Central memory CD8-positive, alpha-beta T cell (primary cell): ENCODE measurements around the gene CSNK1G3.

Source experiments
- ATAC-seq: fragments of 150-1000 bp; cut with Tn5 transposase; replicated peaks from 2 replicates; pipeline ENCODE4 v1.10.0; 2022; ENCODE audit warnings: mild to moderate bottlenecking, moderate FRiP score, moderate number of reproducible peaks; ENCODE audit not compliant: poor library complexity, severe bottlenecking; ENCODE audit errors: extremely low read depth
- DNase-seq, 2 donors: peaks; one replicate each; pipeline ENCODE4 v3.0.0; 2021; ENCODE audit warnings: low spot score in 2 of 2
- H3K27ac Mint-ChIP-seq: one replicate; pipeline ENCODE4 v1.8.0; 2022; ENCODE audit warnings: low read depth, mild to moderate bottlenecking, moderate library complexity, mixed read lengths
- H3K27me3 Mint-ChIP-seq: one replicate; pipeline ENCODE4 v1.8.0; 2022; ENCODE audit warnings: mixed read lengths
- H3K36me3 Mint-ChIP-seq: one replicate; pipeline ENCODE4 v1.8.0; 2022; ENCODE audit warnings: mild to moderate bottlenecking, moderate library complexity, mixed read lengths; ENCODE audit not compliant: insufficient read depth
- H3K4me1 Mint-ChIP-seq: one replicate; pipeline ENCODE4 v1.8.0; 2022; ENCODE audit warnings: mixed read lengths
- H3K4me3 Mint-ChIP-seq: one replicate; pipeline ENCODE4 v1.8.0; 2022; ENCODE audit warnings: mild to moderate bottlenecking, moderate library complexity, mixed read lengths
- H3K9me3 Mint-ChIP-seq: one replicate; pipeline ENCODE4 v1.8.0; 2022; ENCODE audit warnings: mixed read lengths

CSNK1G3 gene

GRCh38 chr5:123520677-123521247 lies 8.8 kb downstream of the CSNK1G3 start:
- ATAC-seq (no peak), DNase-seq (no peak)
- H3K27ac Mint-ChIP-seq = no peak overlapping the region
- H3K27me3 Mint-ChIP-seq = no peaks in the 10 kb centered on the region
- peaks cover 9% of the 10 kb centered on the region for H3K36me3 Mint-ChIP-seq
- peaks cover 55% of the 10 kb centered on the region for H3K4me1 Mint-ChIP-seq
- no peaks in the 10 kb centered on the region for H3K9me3 Mint-ChIP-seq
- H3K4me3 Mint-ChIP-seq = no peak overlapping the region

- peaks cover 4% of the 10 kb centered on the region for H3K36me3 Mint-ChIP-seq
- H3K27me3 Mint-ChIP-seq = no peaks in the 10 kb centered on the region
- no peak for DNase-seq
- H3K4me1 Mint-ChIP-seq = peaks cover 58% of the 10 kb centered on the region
- no peak overlapping the region for H3K4me3 Mint-ChIP-seq
- no peak overlapping the region for H3K27ac Mint-ChIP-seq
- H3K9me3 Mint-ChIP-seq = no peaks in the 10 kb centered on the region
- no peak for ATAC-seq
These were observed 12.2 kb downstream of the CSNK1G3 start for GRCh38 chr5:123524146-123524545.

- no peaks in the 10 kb centered on the region for H3K9me3 Mint-ChIP-seq
- H3K27me3 Mint-ChIP-seq = no peaks in the 10 kb centered on the region
- peaks cover 1% of the 10 kb centered on the region for H3K36me3 Mint-ChIP-seq
- DNase-seq (no peak), ATAC-seq (no peak)
- H3K4me3 Mint-ChIP-seq = no peak overlapping the region
- H3K4me1 Mint-ChIP-seq = peaks cover 51% of the 10 kb centered on the region
- no peak overlapping the region for H3K27ac Mint-ChIP-seq
These were observed 15.2 kb downstream of the CSNK1G3 start for GRCh38 chr5:123527190-123527589.

- Mint-ChIP-seq H3K4me3 (no peak overlapping the region), H3K9me3 (no peaks in the 10 kb centered on the region), H3K27ac (no peak overlapping the region), H3K36me3 (peaks cover 1% of the 10 kb centered on the region), H3K4me1 (peaks cover 51% of the 10 kb centered on the region), H3K27me3 (no peaks in the 10 kb centered on the region)
- ATAC-seq (no peak), DNase-seq (no peak)
These were observed 16.1 kb downstream of the CSNK1G3 start for GRCh38 chr5:123528065-123528464.

- DNase-seq = no peak
- Mint-ChIP-seq H3K9me3 (no peaks in the 10 kb centered on the region), H3K27ac (no peak overlapping the region), H3K36me3 (peaks cover 1% of the 10 kb centered on the region), H3K27me3 (no peaks in the 10 kb centered on the region), H3K4me3 (no peak overlapping the region), H3K4me1 (peaks cover 53% of the 10 kb centered on the region)
- no peak for ATAC-seq
These were observed 16.9 kb downstream of the CSNK1G3 start for GRCh38 chr5:123528878-123529277.

GRCh38 chr5:123530728-123531127 lies 18.8 kb downstream of the CSNK1G3 start:
- H3K9me3 Mint-ChIP-seq = no peaks in the 10 kb centered on the region

GRCh38 chr5:123535648-123536047 lies 23.7 kb downstream of the CSNK1G3 start:
- peaks cover 44% of the 10 kb centered on the region for H3K4me1 Mint-ChIP-seq
- no peak for ATAC-seq

More at GRCh38 chr5:123530728-123531127, 18.8 kb downstream of the CSNK1G3 start:
- no peak for ATAC-seq
- H3K27me3 Mint-ChIP-seq = no peaks in the 10 kb centered on the region
- no peak overlapping the region for H3K4me3 Mint-ChIP-seq
- H3K27ac Mint-ChIP-seq = no peak overlapping the region
- no peak for DNase-seq
- H3K36me3 Mint-ChIP-seq = no peaks in the 10 kb centered on the region
- H3K4me1 Mint-ChIP-seq = peaks cover 45% of the 10 kb centered on the region

GRCh38 chr5:123537256-123537655 lies 25.3 kb downstream of the CSNK1G3 start:
- Mint-ChIP-seq H3K27ac (peak overlapping the region; percentile 38), H3K4me1 (peaks cover 51% of the 10 kb centered on the region)

More at GRCh38 chr5:123535648-123536047, 23.7 kb downstream of the CSNK1G3 start:
- Mint-ChIP-seq H3K9me3 (no peaks in the 10 kb centered on the region), H3K36me3 (no peaks in the 10 kb centered on the region), H3K27me3 (no peaks in the 10 kb centered on the region), H3K4me3 (no peak overlapping the region), H3K27ac (no peak overlapping the region)
- no peak for DNase-seq

GRCh38 chr5:123537845-123538244 lies 25.9 kb downstream of the CSNK1G3 start:
- DNase-seq = no peak
- H3K36me3 Mint-ChIP-seq = no peaks in the 10 kb centered on the region
- ATAC-seq = no peak
- no peak overlapping the region for H3K4me3 Mint-ChIP-seq
- peaks cover 57% of the 10 kb centered on the region for H3K4me1 Mint-ChIP-seq
- H3K27ac Mint-ChIP-seq = no peak overlapping the region
- no peaks in the 10 kb centered on the region for H3K9me3 Mint-ChIP-seq
- H3K27me3 Mint-ChIP-seq = no peaks in the 10 kb centered on the region

More at GRCh38 chr5:123537256-123537655, 25.3 kb downstream of the CSNK1G3 start:
- no peaks in the 10 kb centered on the region for H3K9me3 Mint-ChIP-seq
- DNase-seq (no peak), ATAC-seq (no peak)
- H3K36me3 Mint-ChIP-seq = no peaks in the 10 kb centered on the region
- no peaks in the 10 kb centered on the region for H3K27me3 Mint-ChIP-seq
- no peak overlapping the region for H3K4me3 Mint-ChIP-seq

GRCh38 chr5:123538670-123539459 lies 26.9 kb downstream of the CSNK1G3 start:
- H3K4me1 Mint-ChIP-seq = peaks cover 63% of the 10 kb centered on the region
- no peaks in the 10 kb centered on the region for H3K27me3 Mint-ChIP-seq
- H3K9me3 Mint-ChIP-seq = no peaks in the 10 kb centered on the region
- H3K4me3 Mint-ChIP-seq = no peak overlapping the region
- peaks cover 3% of the 10 kb centered on the region for H3K36me3 Mint-ChIP-seq
- ATAC-seq = no peak
- H3K27ac Mint-ChIP-seq = no peak overlapping the region
- DNase-seq = no peak

- ATAC-seq (no peak), DNase-seq (no peak)
- Mint-ChIP-seq H3K27ac (peak overlapping the region; percentile 29), H3K4me3 (no peak overlapping the region), H3K27me3 (no peaks in the 10 kb centered on the region), H3K36me3 (peaks cover 4% of the 10 kb centered on the region), H3K4me1 (peaks cover 66% of the 10 kb centered on the region), H3K9me3 (no peaks in the 10 kb centered on the region)
These were observed 28.6 kb downstream of the CSNK1G3 start for GRCh38 chr5:123540534-123540933.

- Mint-ChIP-seq H3K27me3 (no peaks in the 10 kb centered on the region), H3K9me3 (no peaks in the 10 kb centered on the region), H3K4me3 (no peak overlapping the region), H3K27ac (no peak overlapping the region), H3K36me3 (peaks cover 5% of the 10 kb centered on the region), H3K4me1 (peaks cover 53% of the 10 kb centered on the region)
- no peak for ATAC-seq
- DNase-seq = no peak
These were observed 31.5 kb downstream of the CSNK1G3 start for GRCh38 chr5:123543438-123543837.

- Mint-ChIP-seq H3K4me3 (no peak overlapping the region), H3K4me1 (peaks cover 56% of the 10 kb centered on the region), H3K27ac (no peak overlapping the region), H3K9me3 (no peaks in the 10 kb centered on the region), H3K27me3 (no peaks in the 10 kb centered on the region), H3K36me3 (peaks cover 9% of the 10 kb centered on the region)
- no peak for ATAC-seq
- DNase-seq = no peak
These were observed 33.5 kb downstream of the CSNK1G3 start for GRCh38 chr5:123545506-123545905.
